GM23338 (cell line): Measurements from ENCODE around the gene SLC9A2. TPM values are rescaled to one million over a fixed set of nuclear protein-coding genes. Genes with fewer than 3 reads are reported as not detected.
A peak's percentile ranks its signal among the peaks of the same experiment; 100 is the strongest.

Experiments used
- ATAC-seq: fragments of 200-7000 bp; cut with Tn5 transposase; 3 replicates; pipeline ENCODE4 v1.9.1; 2020
- DNase-seq: peaks from one replicate; pipeline ENCODE4 v3.0.0-alpha.2; 2015; ENCODE audit warnings: low spot score
- H2AFZ ChIP-seq: fragments of 200-600 bp; sonication (generic); 2 replicates; pipeline ENCODE4 v1.8.0; 2016; ENCODE audit warnings: antibody characterized with exemption, mild to moderate bottlenecking, moderate library complexity
- H3F3A ChIP-seq: fragments of 200-600 bp; sonication (generic); replicated peaks from 2 replicates; pipeline ENCODE4 v1.8.0; 2017; ENCODE audit warnings: antibody characterized with exemption, mixed run types, low read depth
- H3K27ac ChIP-seq: fragments of 200-600 bp; sonication (generic); 2 replicates; pipeline ENCODE4 v1.6.1; 2016; ENCODE audit warnings: low read depth
- H3K27me3 ChIP-seq: fragments of 200-600 bp; sonication (generic); 2 replicates; pipeline ENCODE4 v1.8.0; 2016; ENCODE audit warnings: mild to moderate bottlenecking, mixed run types, moderate library complexity; ENCODE audit not compliant: insufficient read depth
- H3K36me3 ChIP-seq: fragments of 200-600 bp; sonication (generic); 2 replicates; pipeline ENCODE4 v1.8.0; 2016; ENCODE audit warnings: mild to moderate bottlenecking; ENCODE audit not compliant: insufficient read depth
- H3K4me1 ChIP-seq: fragments of 200-600 bp; sonication (generic); 2 replicates; pipeline ENCODE4 v1.8.0; 2016; ENCODE audit warnings: mild to moderate bottlenecking, moderate library complexity; ENCODE audit not compliant: insufficient read depth
- H3K4me2 ChIP-seq: fragments of 200-600 bp; sonication (generic); 2 replicates; pipeline ENCODE4 v1.7.1; 2017; ENCODE audit warnings: mixed run types
- H3K4me3 ChIP-seq: fragments of 200-600 bp; sonication (generic); 2 replicates; pipeline ENCODE4 v1.6.1; 2016; ENCODE audit warnings: mixed run types
- H3K79me2 ChIP-seq: fragments of 200-600 bp; sonication (generic); replicated peaks from 2 replicates; pipeline ENCODE4 v1.8.0; 2017; ENCODE audit warnings: mild to moderate bottlenecking; ENCODE audit not compliant: insufficient read depth
- H3K9me2 ChIP-seq: fragments of 200-600 bp; sonication (generic); 2 replicates; pipeline ENCODE4 v1.8.0; 2017; ENCODE audit not compliant: insufficient read depth
- H4K20me1 ChIP-seq: fragments of 200-600 bp; sonication (generic); replicated peaks from 2 replicates; pipeline ENCODE4 v1.8.0; 2017; ENCODE audit warnings: mild to moderate bottlenecking; ENCODE audit not compliant: insufficient read depth
- H3K27ac Mint-ChIP-seq: 2 replicates; pipeline ENCODE4 v1.8.0; 2020; ENCODE audit warnings: inconsistent platforms, mild to moderate bottlenecking, moderate library complexity, mixed read lengths
- H3K27me3 Mint-ChIP-seq: 3 replicates; pipeline ENCODE4 v1.8.0; 2022; ENCODE audit warnings: low read depth, mild to moderate bottlenecking, moderate library complexity, mixed read lengths, inconsistent platforms; ENCODE audit not compliant: insufficient read depth, poor library complexity
- H3K36me3 Mint-ChIP-seq: 3 replicates; pipeline ENCODE4 v1.8.0; 2021; ENCODE audit warnings: low read depth, mild to moderate bottlenecking, inconsistent platforms, moderate library complexity, mixed read lengths
- H3K4me1 Mint-ChIP-seq: 3 replicates; pipeline ENCODE4 v1.8.0; 2020; ENCODE audit warnings: mild to moderate bottlenecking, inconsistent platforms, mixed read lengths
- H3K4me3 Mint-ChIP-seq: 3 replicates; pipeline ENCODE4 v1.8.0; 2021; ENCODE audit warnings: moderate library complexity, mild to moderate bottlenecking, inconsistent platforms, mixed read lengths
- H3K9me3 Mint-ChIP-seq: 3 replicates; pipeline ENCODE4 v1.8.0; 2020; ENCODE audit warnings: moderate library complexity, mild to moderate bottlenecking, inconsistent platforms, mixed read lengths
- CREB1 ChIP-seq: fragments of 250-450 bp; sonication (Bioruptor Pico); IDR thresholded peaks from 2 replicates; pipeline ENCODE4 v1.5.0; 2020; ENCODE audit warnings: low read depth, mild to moderate bottlenecking, moderate library complexity
- EZH2 ChIP-seq: fragments of 200-600 bp; sonication (generic); IDR thresholded peaks from one replicate; pipeline ENCODE4 v1.8.0; 2017; ENCODE audit warnings: antibody characterized with exemption, mild to moderate bottlenecking, low read depth; ENCODE audit not compliant: unreplicated experiment
- EZH2phosphoT487 ChIP-seq: fragments of 200-600 bp; sonication (generic); IDR thresholded peaks from one replicate; pipeline ENCODE4 v1.8.1; 2018; ENCODE audit warnings: antibody characterized with exemption; ENCODE audit not compliant: unreplicated experiment
- JUNB ChIP-seq: IDR thresholded peaks from one replicate; pipeline ENCODE4 v1.6.1; 2016; ENCODE audit warnings: antibody characterized with exemption; ENCODE audit not compliant: unreplicated experiment
- POLR2AphosphoS5 ChIP-seq: IDR thresholded peaks from 2 replicates; pipeline ENCODE4 v1.6.1; 2016; ENCODE audit warnings: antibody characterized with exemption, low read depth
- STAT1 ChIP-seq: IDR thresholded peaks from one replicate; pipeline ENCODE4 v1.6.1; 2016; ENCODE audit warnings: antibody characterized with exemption; ENCODE audit not compliant: unreplicated experiment
- polyA plus RNA-seq: library from polyadenylated mRNA; unstranded; fragments of >200 nt; fragmentation: Nextera tagmentation; extraction: Ambion mirVana; gene quantifications from 2 replicates; pipeline ENCODE4 v1.2.1, GENCODE V29; 2016
- total RNA-seq: library from RNA; depleted of rRNA; stranded (reverse); fragments of >200 nt; shearing (Covaris generic); gene quantifications from 2 replicates; pipeline ENCODE4 v1.2.3, GENCODE V29; 2014
- TF ChIP-seq, protein P1 (sequence below): fragments of 250-450 bp; sonication (Bioruptor Pico); IDR thresholded peaks from 2 replicates; pipeline ENCODE4 v1.5.0; 2020; ENCODE audit warnings: mild to moderate bottlenecking, moderate library complexity
- TF ChIP-seq, protein P2 (sequence below), 2 experiments: fragments of 200-600 bp in 1 of 2; sonication (generic) in 1 of 2; conservative IDR thresholded peaks; 2 replicates each; pipeline versions ENCODE4 v1.5.1 to v1.6.1; 2016 to 2017; ENCODE audit warnings: antibody characterized with exemption in 2 of 2, low read depth in 2 of 2, mild to moderate bottlenecking in 2 of 2, moderate library complexity in 1 of 2
- TF ChIP-seq, protein P3 (sequence below): IDR thresholded peaks from 2 replicates; pipeline ENCODE4 v1.6.1; 2016; ENCODE audit warnings: antibody characterized with exemption

SLC9A2 gene
- total and polyA plus RNA-seq, 2 experiments from 2014 or later, result 0.03 to 0.24 TPM

DNA sequence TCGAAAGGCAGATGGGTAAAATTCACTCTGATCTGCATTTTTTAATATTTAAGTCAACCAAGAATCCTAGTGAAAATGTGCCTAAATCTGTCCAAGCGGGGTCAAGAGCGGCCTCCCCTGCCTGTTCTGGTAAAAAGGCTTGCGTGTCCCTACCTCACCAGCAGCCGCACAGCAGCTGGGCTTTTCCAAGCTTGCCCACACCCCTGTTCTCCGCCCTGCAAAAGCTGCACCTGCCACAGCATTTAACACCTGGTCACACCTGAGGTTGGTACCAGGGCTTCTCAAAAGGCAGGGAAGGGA is 116.7 kb downstream of the SLC9A2 start:
- Histone ChIP-seq H3K79me2 (peaks cover 46% of the 10 kb centered on the region), H4K20me1 (peaks cover 8% of the 10 kb centered on the region), H3K9me2 (no peaks in the 10 kb centered on the region), H3K36me3 (peaks cover 6% of the 10 kb centered on the region; the same call in 1 of the 2 replicates), H3K4me1 (peaks cover 10% of the 10 kb centered on the region), H2AFZ (peak overlapping the region; percentile 96), H3K27me3 (no peaks in the 10 kb centered on the region), H3K4me3 (peak overlapping the region; percentile 99), H3F3A (no peaks in the 10 kb centered on the region), H3K27ac (0 out of 2 replicates have a peak overlapping the region, but pooled peaks have one; percentile 32), H3K4me2 (peak overlapping the region; percentile 86)
- H3K9me3 Mint-ChIP-seq, result no peaks in the 10 kb centered on the region; the same call in 2 of the 3 replicates
- H3K36me3 Mint-ChIP-seq, result peaks cover 7% of the 10 kb centered on the region; the same call in 2 of the 3 replicates
- peak overlapping the region; percentile 90 for H3K27ac Mint-ChIP-seq
- ATAC-seq, result peak; percentile 65
- TF ChIP-seq, protein P1, sequence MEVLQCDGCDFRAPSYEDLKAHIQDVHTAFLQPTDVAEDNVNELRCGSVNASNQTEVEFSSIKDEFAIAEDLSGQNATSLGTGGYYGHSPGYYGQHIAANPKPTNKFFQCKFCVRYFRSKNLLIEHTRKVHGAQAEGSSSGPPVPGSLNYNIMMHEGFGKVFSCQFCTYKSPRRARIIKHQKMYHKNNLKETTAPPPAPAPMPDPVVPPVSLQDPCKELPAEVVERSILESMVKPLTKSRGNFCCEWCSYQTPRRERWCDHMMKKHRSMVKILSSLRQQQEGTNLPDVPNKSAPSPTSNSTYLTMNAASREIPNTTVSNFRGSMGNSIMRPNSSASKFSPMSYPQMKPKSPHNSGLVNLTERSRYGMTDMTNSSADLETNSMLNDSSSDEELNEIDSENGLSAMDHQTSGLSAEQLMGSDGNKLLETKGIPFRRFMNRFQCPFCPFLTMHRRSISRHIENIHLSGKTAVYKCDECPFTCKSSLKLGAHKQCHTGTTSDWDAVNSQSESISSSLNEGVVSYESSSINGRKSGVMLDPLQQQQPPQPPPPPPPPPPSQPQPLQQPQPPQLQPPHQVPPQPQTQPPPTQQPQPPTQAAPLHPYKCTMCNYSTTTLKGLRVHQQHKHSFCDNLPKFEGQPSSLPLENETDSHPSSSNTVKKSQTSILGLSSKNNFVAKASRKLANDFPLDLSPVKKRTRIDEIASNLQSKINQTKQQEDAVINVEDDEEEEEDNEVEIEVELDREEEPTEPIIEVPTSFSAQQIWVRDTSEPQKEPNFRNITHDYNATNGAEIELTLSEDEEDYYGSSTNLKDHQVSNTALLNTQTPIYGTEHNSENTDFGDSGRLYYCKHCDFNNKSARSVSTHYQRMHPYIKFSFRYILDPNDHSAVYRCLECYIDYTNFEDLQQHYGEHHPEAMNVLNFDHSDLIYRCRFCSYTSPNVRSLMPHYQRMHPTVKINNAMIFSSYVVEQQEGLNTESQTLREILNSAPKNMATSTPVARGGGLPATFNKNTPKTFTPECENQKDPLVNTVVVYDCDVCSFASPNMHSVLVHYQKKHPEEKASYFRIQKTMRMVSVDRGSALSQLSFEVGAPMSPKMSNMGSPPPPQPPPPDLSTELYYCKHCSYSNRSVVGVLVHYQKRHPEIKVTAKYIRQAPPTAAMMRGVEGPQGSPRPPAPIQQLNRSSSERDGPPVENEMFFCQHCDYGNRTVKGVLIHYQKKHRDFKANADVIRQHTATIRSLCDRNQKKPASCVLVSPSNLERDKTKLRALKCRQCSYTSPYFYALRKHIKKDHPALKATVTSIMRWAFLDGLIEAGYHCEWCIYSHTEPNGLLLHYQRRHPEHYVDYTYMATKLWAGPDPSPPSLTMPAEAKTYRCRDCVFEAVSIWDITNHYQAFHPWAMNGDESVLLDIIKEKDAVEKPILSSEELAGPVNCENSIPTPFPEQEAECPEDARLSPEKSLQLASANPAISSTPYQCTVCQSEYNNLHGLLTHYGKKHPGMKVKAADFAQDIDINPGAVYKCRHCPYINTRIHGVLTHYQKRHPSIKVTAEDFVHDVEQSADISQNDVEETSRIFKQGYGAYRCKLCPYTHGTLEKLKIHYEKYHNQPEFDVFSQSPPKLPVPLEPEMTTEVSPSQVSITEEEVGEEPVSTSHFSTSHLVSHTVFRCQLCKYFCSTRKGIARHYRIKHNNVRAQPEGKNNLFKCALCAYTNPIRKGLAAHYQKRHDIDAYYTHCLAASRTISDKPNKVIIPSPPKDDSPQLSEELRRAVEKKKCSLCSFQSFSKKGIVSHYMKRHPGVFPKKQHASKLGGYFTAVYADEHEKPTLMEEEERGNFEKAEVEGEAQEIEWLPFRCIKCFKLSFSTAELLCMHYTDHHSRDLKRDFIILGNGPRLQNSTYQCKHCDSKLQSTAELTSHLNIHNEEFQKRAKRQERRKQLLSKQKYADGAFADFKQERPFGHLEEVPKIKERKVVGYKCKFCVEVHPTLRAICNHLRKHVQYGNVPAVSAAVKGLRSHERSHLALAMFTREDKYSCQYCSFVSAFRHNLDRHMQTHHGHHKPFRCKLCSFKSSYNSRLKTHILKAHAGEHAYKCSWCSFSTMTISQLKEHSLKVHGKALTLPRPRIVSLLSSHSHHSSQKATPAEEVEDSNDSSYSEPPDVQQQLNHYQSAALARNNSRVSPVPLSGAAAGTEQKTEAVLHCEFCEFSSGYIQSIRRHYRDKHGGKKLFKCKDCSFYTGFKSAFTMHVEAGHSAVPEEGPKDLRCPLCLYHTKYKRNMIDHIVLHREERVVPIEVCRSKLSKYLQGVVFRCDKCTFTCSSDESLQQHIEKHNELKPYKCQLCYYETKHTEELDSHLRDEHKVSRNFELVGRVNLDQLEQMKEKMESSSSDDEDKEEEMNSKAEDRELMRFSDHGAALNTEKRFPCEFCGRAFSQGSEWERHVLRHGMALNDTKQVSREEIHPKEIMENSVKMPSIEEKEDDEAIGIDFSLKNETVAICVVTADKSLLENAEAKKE (CRISPR knock-in tag), result no peak
- TF ChIP-seq EZH2phosphoT487 (no peak), STAT1 (no peak), EZH2 (no peak), JUNB (no peak), CREB1 (CRISPR knock-in tag) (no peak), POLR2AphosphoS5 (no peak)
- TF ChIP-seq, protein P2, sequence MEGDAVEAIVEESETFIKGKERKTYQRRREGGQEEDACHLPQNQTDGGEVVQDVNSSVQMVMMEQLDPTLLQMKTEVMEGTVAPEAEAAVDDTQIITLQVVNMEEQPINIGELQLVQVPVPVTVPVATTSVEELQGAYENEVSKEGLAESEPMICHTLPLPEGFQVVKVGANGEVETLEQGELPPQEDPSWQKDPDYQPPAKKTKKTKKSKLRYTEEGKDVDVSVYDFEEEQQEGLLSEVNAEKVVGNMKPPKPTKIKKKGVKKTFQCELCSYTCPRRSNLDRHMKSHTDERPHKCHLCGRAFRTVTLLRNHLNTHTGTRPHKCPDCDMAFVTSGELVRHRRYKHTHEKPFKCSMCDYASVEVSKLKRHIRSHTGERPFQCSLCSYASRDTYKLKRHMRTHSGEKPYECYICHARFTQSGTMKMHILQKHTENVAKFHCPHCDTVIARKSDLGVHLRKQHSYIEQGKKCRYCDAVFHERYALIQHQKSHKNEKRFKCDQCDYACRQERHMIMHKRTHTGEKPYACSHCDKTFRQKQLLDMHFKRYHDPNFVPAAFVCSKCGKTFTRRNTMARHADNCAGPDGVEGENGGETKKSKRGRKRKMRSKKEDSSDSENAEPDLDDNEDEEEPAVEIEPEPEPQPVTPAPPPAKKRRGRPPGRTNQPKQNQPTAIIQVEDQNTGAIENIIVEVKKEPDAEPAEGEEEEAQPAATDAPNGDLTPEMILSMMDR (conservative IDR thresholded peaks at IDR 0.05; ENCODE audit: low read depth in 2 of 2), result no peak
- TF ChIP-seq, protein P3, sequence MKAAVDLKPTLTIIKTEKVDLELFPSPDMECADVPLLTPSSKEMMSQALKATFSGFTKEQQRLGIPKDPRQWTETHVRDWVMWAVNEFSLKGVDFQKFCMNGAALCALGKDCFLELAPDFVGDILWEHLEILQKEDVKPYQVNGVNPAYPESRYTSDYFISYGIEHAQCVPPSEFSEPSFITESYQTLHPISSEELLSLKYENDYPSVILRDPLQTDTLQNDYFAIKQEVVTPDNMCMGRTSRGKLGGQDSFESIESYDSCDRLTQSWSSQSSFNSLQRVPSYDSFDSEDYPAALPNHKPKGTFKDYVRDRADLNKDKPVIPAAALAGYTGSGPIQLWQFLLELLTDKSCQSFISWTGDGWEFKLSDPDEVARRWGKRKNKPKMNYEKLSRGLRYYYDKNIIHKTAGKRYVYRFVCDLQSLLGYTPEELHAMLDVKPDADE, result no peak
- H3K27me3 Mint-ChIP-seq, result peaks cover 12% of the 10 kb centered on the region
- peaks cover 19% of the 10 kb centered on the region for H3K4me1 Mint-ChIP-seq
- DNase-seq, result no peak
- H3K4me3 Mint-ChIP-seq, result peak overlapping the region; percentile 99
